Occipital lobe (tissue), 2 donors: ENCODE data around the gene MUL1. TPM values are rescaled to one million over a fixed set of nuclear protein-coding genes. Genes with fewer than 3 reads are reported as not detected.
A peak's percentile ranks its signal among the peaks of the same experiment; 100 is the strongest.

Source experiments
- DNase-seq: peaks from one replicate; lab custom pipeline; 2025; lab: John Stamatoyannopoulos, UW
- total RNA-seq: library from RNA; depleted of rRNA; stranded (reverse); fragments of >200 nt; gene quantifications from one replicate; pipeline ENCODE4 v1.2.3, GENCODE V29; 2014

MUL1 gene
- total RNA-seq, 1 donor from 2014 or later = 17.5 TPM

DNA sequence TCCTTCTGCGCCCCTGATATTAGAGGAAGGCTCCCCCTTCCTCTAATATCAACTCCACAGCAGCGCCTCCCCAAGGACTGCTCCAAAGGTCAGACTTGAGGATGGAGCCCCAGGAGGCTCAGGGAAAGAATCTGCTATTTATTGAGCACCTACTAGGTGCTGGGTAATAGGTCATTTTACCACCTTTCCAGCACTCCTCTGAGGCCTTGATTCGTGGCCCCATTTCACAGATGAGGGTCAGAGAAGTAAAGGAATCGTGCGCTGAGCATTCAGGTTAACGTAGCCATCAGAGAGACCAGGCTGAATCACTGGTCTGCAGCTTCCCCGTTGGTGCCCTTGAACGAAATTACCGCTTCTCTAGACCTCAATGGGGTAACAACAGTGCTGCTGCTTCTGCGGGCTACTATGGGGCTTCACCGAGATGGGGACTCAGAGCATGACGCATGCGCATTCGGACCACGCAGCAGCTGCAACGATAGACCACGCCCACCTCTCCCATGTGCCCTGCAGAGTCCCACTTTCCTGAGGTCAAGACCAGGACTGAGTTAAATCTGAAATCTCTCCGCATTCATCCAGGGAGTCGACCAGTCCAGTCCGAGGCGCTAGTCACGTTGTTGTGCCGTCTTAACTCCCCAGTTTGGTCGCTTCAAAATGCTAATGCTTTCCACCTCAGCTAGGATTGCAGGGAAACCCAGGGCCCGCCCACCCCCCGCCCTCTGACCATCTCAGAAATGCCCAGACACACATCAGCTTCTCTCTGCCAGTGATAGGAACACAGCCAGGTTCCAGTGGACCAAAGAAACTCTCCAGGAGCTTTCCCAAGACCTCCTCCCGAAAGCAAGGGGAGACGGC, 34.9 kb downstream of the MUL1 start:
- DNase-seq = no peak

DNA sequence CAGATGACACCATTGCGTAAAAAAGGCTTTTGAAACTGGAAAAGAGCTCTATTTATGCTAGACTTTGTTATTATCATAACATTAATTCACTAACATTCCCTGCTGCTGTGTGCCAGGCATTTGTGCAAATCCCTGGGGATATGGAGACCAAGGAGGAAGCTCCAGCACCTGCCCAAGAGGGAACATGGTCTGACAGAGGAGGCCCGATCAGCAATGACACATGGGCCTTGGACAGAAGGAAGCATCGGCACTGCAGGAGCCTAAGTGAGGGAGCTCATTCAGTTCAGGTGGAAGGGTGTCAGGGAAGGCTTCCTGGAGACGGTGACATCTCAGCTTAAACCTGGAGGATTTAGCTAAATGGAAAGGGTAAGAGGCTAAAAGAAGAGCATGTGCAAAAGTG, 35.8 kb downstream of the MUL1 start:
- DNase-seq = no peak

DNA sequence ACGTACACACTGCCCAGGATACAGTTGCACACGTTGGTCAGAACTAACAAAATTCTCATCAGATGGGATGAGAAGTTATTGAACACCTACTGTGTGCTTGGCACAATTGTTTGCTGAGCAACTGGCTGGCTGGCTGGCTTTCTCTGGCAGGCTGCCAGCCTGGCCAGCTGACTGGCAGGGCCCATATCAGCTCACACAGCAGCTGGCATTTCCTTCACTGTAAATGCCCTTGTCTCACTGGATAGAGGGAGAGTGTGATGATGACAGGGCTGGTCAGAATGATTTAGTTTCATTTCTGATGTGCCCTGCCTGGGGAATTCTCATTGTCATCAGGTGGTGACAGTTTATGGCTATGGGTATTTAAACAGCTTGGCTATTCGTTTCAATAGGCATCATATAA, 37.8 kb downstream of the MUL1 start:
- DNase-seq = peak; percentile 29

DNA sequence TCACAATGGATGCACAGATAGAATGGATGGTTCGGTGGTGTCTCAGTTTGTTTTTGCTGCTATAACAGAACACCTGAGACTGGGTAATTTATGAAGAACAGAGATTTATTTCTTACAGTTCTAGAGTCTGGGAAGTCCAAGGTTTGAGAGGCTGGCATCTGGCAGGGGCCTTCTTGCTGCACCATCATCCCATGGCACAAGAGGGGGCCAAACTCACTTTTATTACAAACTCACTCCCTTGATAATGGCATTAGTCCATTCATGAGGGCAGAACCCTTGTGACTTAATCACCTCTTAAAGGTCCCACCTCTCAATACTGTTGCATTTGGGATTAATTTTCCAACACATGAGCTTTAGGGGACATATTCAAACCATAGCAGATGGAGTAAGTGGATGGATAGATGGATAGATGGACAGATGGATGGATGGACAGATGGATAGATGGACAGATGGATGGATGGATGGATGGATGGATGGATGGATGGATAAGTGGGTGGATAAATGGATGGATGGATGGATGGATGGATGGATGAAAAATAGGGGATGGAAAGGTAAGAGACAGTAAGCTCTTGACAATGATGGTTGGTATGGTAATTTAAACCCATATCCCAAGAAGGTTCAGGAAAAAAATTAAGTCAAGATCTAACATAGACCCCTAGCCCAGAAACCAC, 38.4 kb downstream of the MUL1 start:
- DNase-seq = no peak

DNA sequence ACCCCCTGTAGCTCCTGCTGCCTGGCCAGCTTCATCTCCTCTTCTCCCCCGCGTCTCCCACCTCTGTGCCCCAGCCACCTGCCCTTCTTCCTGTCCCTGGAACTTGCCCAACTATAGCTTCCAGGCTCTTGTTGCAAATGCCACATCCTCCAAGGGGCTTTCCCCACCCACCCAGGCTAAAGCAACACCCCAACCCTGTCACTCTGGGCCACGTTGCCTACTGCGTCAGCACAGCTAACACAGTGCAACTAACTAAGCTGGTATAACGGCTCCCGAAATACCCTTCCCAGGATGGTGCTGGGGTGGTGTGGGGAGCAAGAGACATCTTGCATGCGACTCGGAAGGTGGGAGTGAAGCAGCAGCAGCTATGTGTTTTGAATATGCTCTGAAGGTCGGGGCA, 41.7 kb downstream of the MUL1 start:
- DNase-seq = no peak

DNA sequence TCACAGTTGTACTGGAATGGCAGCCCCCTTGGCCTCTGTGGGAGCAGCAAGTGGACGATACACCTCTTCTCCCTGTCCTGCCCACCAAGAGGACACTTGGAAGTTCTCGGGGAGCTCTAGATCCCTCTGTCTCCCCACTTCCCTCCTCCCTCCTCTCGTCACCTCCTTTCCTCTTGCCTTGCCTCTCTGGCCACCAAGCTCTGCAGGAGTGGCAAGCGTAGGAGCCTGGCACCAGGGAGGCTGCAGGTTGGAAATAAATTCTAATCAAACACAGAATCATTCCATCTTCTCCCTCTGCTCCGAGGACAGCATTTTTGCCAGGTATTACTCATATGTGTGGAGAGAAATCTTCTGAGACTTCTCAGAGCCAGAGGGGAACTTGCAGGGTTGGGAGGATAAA, 42.8 kb downstream of the MUL1 start:
- no peak for DNase-seq

DNA sequence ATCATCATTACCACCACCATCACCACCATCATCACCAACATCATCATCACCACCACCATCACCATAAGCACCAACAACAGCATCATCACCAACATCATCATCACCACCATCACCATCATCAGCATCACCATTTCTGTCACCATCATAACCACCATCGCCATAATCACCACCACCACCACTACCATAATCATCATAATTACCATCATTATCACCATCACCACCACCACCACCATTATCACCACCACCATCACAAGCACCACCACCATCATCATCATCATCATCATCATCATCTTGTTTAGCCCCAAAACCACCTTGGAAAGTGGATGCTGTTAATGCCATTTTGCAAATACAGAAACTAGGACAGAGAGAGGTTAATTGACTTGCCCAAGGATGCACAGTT, 44.4 kb downstream of the MUL1 start:
- no peak for DNase-seq

DNA sequence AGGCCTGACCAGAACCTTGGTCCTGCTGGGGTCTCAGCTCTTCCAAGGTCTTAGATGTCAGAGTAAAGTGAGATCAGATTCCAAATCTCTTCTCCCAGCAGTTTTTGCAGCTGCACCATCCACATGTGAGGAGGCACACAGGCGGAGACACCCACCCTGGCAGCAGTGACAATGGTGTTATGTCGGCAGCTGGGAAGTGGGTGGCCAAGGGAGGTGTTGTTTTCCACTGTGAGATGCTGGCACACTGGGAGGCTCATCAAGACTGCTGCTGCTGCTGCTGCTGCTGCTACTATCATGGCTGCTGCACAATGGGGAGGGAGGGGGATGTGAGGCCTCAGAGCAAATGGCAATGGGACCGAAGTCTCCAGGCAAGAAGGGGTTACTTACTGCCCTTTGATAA, 45.6 kb downstream of the MUL1 start:
- DNase-seq = peak; percentile 83

DNA sequence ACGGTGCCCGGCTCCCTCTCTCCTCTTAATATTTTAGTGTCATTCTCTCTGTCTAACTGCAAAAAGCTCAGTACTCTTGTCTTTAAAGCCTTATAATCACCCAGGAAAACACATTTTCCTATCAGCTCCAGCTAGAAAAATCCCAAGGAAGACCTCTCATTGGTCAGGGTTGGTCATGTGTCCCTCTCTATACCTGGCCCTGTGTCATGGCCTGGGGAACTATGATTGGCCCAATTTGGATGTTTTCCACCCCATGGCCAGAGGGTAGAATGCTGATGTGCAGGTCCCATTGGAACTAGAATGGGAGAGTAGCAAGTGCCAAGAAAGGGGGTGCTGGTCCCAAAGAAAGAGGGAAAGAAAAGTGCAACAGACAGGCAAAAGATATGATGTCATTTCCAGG, 49.2 kb downstream of the MUL1 start:
- DNase-seq = no peak

DNA sequence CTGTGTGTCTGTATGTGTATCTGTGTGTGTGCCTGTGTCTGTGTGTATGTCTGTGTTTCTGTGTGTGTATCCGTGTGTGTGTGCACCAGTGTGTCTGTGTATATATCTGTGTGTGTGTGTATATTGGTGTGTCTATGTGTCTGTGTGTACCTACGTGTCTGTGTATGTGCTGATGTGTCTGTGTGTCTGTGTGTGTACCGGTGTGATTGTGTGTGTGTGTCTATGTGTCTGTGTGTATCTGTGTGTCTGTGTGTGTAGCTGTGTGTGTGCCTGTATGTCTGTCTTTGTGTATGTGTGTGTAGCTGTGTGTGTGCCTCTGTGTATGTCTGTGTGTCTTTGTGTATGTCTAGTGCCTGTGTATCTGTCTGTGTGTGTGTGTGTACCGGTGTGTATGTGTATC, 53.9 kb downstream of the MUL1 start:
- DNase-seq = no peak

DNA sequence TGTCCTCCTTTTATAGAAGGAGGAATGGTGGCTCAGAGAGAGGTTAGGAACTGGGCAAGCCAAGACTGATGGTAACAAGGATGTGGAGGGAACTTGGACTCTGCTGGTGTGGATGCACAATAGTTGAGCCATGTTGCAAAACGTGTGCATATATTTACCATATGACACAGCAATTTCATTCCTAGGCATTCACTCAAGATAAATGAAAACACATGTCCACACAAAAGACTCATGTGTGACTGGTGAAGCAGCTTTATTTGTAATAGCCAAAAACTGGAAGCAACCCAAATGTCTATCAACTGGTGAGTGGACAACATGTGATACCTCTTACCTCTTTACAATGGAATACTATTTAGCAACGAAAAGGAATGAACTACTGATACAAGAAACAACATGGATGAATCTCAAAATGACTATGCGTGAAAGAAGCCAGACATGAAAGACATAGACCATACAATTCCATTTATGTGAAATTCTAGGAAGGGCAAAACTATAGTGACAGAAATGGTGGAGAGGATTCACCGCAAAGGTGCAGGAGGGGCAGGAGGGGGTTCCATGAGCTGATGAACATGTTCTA, 58.1 kb downstream of the MUL1 start:
- no peak for DNase-seq

Other genes starting within 250 kb of the MUL1 start
- 0.16 TPM for gene VWA5B1, start 217.3 kb downstream of the MUL1 start, total RNA-seq
- 77.2 TPM for gene CAMK2N1, start 21.9 kb downstream of the MUL1 start, total RNA-seq
- gene FAM43B, start 44.4 kb upstream of the MUL1 start, total RNA-seq = 0.16 TPM
- gene CDA, start 80.9 kb upstream of the MUL1 start, total RNA-seq = not detected
- 117 TPM for gene PINK1, start 125.3 kb upstream of the MUL1 start, total RNA-seq
- 90.0 TPM for gene DDOST, start 153.2 kb upstream of the MUL1 start, total RNA-seq
- gene KIF17, start 209.9 kb upstream of the MUL1 start, total RNA-seq = 4.4 TPM
- 0.62 TPM for gene SH2D5, start 224.6 kb upstream of the MUL1 start, total RNA-seq